8988T (cell line): Measurements from ENCODE around the gene SLC27A5.
"Not testable (repeated sequence)": the region's sequence is repeated elsewhere in the genome, so short reads cannot be mapped to it uniquely, and the experiment has no call there.

Experiments used
- DNase-seq: peaks from one replicate; pipeline ENCODE4 v3.0.0; 2011

The SLC27A5 gene

GRCh38 chr19:58492265-58492664 lies 19.5 kb downstream of the SLC27A5 start:
- DNase-seq = no peak

- DNase-seq = no peak
Measured at GRCh38 chr19:58491393-58491792, 20.4 kb downstream of the SLC27A5 start.

- not testable (repeated sequence) for DNase-seq
Measured at GRCh38 chr19:58484349-58484748, 27.4 kb downstream of the SLC27A5 start.

- DNase-seq = no peak
Measured at GRCh38 chr19:58483776-58484175, 28.0 kb downstream of the SLC27A5 start.

GRCh38 chr19:58482372-58482771 lies 29.4 kb downstream of the SLC27A5 start:
- DNase-seq = no peak

GRCh38 chr19:58480831-58481230 lies 31.0 kb downstream of the SLC27A5 start:
- DNase-seq = no peak

GRCh38 chr19:58480481-58480830 lies 31.3 kb downstream of the SLC27A5 start:
- DNase-seq = no peak

GRCh38 chr19:58479736-58480480 lies 31.9 kb downstream of the SLC27A5 start:
- no peak for DNase-seq

- no peak for DNase-seq
Measured at GRCh38 chr19:58479303-58479702, 32.5 kb downstream of the SLC27A5 start.

- no peak for DNase-seq
Measured at GRCh38 chr19:58477871-58478270, 33.9 kb downstream of the SLC27A5 start.

- DNase-seq = no peak
Measured at GRCh38 chr19:58477130-58477529, 34.7 kb downstream of the SLC27A5 start.

- DNase-seq = no peak
Measured at GRCh38 chr19:58476498-58477015, 35.2 kb downstream of the SLC27A5 start.

- DNase-seq = peak; percentile 88
Measured at GRCh38 chr19:58475714-58476497, 35.9 kb downstream of the SLC27A5 start, which contains the start of gene ZNF446. Gene ZNF446 (plus strand): TSS chr19:58476352. CDS start chr19:58477219, 867 bp downstream.

- no peak for DNase-seq
Measured at GRCh38 chr19:58474997-58475713, 36.6 kb downstream of the SLC27A5 start.

- no peak for DNase-seq
Measured at GRCh38 chr19:58474291-58474996, 37.3 kb downstream of the SLC27A5 start.

- DNase-seq = no peak
Measured at GRCh38 chr19:58473775-58474174, 38.0 kb downstream of the SLC27A5 start.

- no peak for DNase-seq
Measured at GRCh38 chr19:58471736-58472135, 40.1 kb downstream of the SLC27A5 start.

GRCh38 chr19:58470837-58471543 lies 40.8 kb downstream of the SLC27A5 start:
- not testable (repeated sequence) for DNase-seq

GRCh38 chr19:58469241-58470013 lies 42.4 kb downstream of the SLC27A5 start:
- no peak for DNase-seq

- DNase-seq = no peak
Measured at GRCh38 chr19:58468216-58468839, 43.5 kb downstream of the SLC27A5 start.
